Adrenal gland (tissue), 5 donors: ENCODE results near the gene JADE3.

Experiments used
- POLR2A ChIP-seq, 2 donors: fragments of 450-650 bp; IDR thresholded peaks; one replicate each; pipeline ENCODE4 v1.6.1; 2017; ENCODE audit warnings: antibody characterized with exemption in 2 of 2, mild to moderate bottlenecking in 2 of 2, moderate library complexity in 1 of 2
- TF ChIP-seq, protein P1 (sequence below), 6 experiments: fragments of 450-650 bp in 4 of 6; fragments of 200-600 bp in 2 of 6; sonication (generic) in 1 of 6; IDR thresholded peaks; 1 replicate in 5 of 6; 2 replicates in 1 of 6; pipeline versions ENCODE4 v1.5.1 to v1.8.0; 2016 to 2021; ENCODE audit warnings: antibody characterized with exemption in 6 of 6, mild to moderate bottlenecking in 2 of 6, moderate library complexity in 1 of 6
- donor health status: DM: no; HTN: no; CAD: no.

DNA sequence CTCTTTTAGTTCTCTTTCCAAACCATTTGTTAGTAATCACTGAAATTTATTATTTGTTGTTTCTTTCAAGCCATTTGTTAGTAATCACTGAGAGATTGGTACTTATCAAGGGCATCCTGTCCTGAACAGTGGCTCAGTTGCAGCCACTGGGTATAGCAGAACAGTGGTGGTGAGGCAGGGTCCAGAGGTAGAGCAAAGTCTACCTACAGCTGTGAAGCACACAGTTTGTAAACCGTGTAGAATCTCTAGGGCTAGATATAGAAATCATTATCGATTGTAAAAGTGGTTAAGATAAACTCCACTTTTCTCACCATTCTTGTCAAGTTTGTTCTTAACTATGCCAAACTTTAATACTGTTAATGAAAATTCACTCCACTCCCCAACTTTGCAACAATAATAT, 4.1 kb downstream of the JADE3 start:
- TF ChIP-seq, protein P1, sequence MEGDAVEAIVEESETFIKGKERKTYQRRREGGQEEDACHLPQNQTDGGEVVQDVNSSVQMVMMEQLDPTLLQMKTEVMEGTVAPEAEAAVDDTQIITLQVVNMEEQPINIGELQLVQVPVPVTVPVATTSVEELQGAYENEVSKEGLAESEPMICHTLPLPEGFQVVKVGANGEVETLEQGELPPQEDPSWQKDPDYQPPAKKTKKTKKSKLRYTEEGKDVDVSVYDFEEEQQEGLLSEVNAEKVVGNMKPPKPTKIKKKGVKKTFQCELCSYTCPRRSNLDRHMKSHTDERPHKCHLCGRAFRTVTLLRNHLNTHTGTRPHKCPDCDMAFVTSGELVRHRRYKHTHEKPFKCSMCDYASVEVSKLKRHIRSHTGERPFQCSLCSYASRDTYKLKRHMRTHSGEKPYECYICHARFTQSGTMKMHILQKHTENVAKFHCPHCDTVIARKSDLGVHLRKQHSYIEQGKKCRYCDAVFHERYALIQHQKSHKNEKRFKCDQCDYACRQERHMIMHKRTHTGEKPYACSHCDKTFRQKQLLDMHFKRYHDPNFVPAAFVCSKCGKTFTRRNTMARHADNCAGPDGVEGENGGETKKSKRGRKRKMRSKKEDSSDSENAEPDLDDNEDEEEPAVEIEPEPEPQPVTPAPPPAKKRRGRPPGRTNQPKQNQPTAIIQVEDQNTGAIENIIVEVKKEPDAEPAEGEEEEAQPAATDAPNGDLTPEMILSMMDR (IDR thresholded peaks at IDR 0.05) = no peak
- TF ChIP-seq POLR2A (IDR thresholded peaks at IDR 0.05) = no peak
